Measurements from ENCODE around the gene KCTD18. TPM values are rescaled to one million over a fixed set of nuclear protein-coding genes. Genes with fewer than 3 reads are reported as not detected.

KCTD18 gene
- total RNA-seq, 1 donor = 33.7 TPM

- no peaks in the 10 kb centered on the region for H4K20me1 ChIP-seq (ENCODE audit: insufficient read depth, low read length)
- no peak for TF ChIP-seq CTCF (IDR thresholded peaks at IDR 0.05; ENCODE audit: extremely low read depth, low read depth, low read length)
- H3K4me1 ChIP-seq (ENCODE audit: insufficient read depth, low read length) = peaks cover 12% of the 10 kb centered on the region
- peaks cover 9% of the 10 kb centered on the region for H3K27me3 ChIP-seq (ENCODE audit: insufficient read depth, low read length)
- H3K4me3 ChIP-seq (ENCODE audit: insufficient read depth, low read length) = peak overlapping the region; percentile 97
- H3K9me3 ChIP-seq (ENCODE audit: low read depth, low read length) = no peaks in the 10 kb centered on the region
- no peak overlapping the region for H3K27ac ChIP-seq (ENCODE audit: low read depth, low read length)
- peak overlapping the region; percentile 99 for H3K4me2 ChIP-seq (ENCODE audit: insufficient read depth, low read length)
- H3K79me2 ChIP-seq (ENCODE audit: insufficient read depth, low read length) = peaks cover 39% of the 10 kb centered on the region
- DNase-seq (ENCODE audit: insufficient read length, low spot score, missing footprints) = no peak
- H2AFZ ChIP-seq (ENCODE audit: low read length) = peak overlapping the region; percentile 95
- H3K36me3 ChIP-seq (ENCODE audit: insufficient read depth, low read length) = no peaks in the 10 kb centered on the region
Observed at GRCh38 chr2:200525066-200525465, 15.2 kb upstream of the KCTD18 start.

GRCh38 chr2:200523604-200524003 is 13.7 kb upstream of the KCTD18 start:
- no peak overlapping the region for H3K4me3 ChIP-seq (ENCODE audit: insufficient read depth, low read length)
- no peaks in the 10 kb centered on the region for H4K20me1 ChIP-seq (ENCODE audit: insufficient read depth, low read length)
- H3K27me3 ChIP-seq (ENCODE audit: insufficient read depth, low read length) = peaks cover 9% of the 10 kb centered on the region
- H3K4me1 ChIP-seq (ENCODE audit: insufficient read depth, low read length) = peaks cover 12% of the 10 kb centered on the region
- H3K79me2 ChIP-seq (ENCODE audit: insufficient read depth, low read length) = peaks cover 24% of the 10 kb centered on the region
- no peak overlapping the region for H2AFZ ChIP-seq (ENCODE audit: low read length)
- H3K4me2 ChIP-seq (ENCODE audit: insufficient read depth, low read length) = no peak overlapping the region
- no peak for DNase-seq (ENCODE audit: insufficient read length, low spot score, missing footprints)
- H3K27ac ChIP-seq (ENCODE audit: low read depth, low read length) = no peak overlapping the region
- H3K36me3 ChIP-seq (ENCODE audit: insufficient read depth, low read length) = no peaks in the 10 kb centered on the region
- no peak for TF ChIP-seq CTCF (IDR thresholded peaks at IDR 0.05; ENCODE audit: extremely low read depth, low read depth, low read length)
- no peaks in the 10 kb centered on the region for H3K9me3 ChIP-seq (ENCODE audit: low read depth, low read length)

- H2AFZ ChIP-seq (ENCODE audit: low read length) = no peak overlapping the region
- no peak overlapping the region for H3K4me3 ChIP-seq (ENCODE audit: insufficient read depth, low read length)
- H3K27me3 ChIP-seq (ENCODE audit: insufficient read depth, low read length) = peaks cover 9% of the 10 kb centered on the region
- H3K4me2 ChIP-seq (ENCODE audit: insufficient read depth, low read length) = no peak overlapping the region
- H4K20me1 ChIP-seq (ENCODE audit: insufficient read depth, low read length) = no peaks in the 10 kb centered on the region
- no peak for DNase-seq (ENCODE audit: insufficient read length, low spot score, missing footprints)
- H3K79me2 ChIP-seq (ENCODE audit: insufficient read depth, low read length) = peaks cover 20% of the 10 kb centered on the region
- TF ChIP-seq CTCF (IDR thresholded peaks at IDR 0.05; ENCODE audit: extremely low read depth, low read depth, low read length) = no peak
- H3K36me3 ChIP-seq (ENCODE audit: insufficient read depth, low read length) = no peaks in the 10 kb centered on the region
- no peak overlapping the region for H3K27ac ChIP-seq (ENCODE audit: low read depth, low read length)
- H3K4me1 ChIP-seq (ENCODE audit: insufficient read depth, low read length) = peaks cover 12% of the 10 kb centered on the region
- H3K9me3 ChIP-seq (ENCODE audit: low read depth, low read length) = no peaks in the 10 kb centered on the region
Observed at GRCh38 chr2:200523158-200523557, 13.3 kb upstream of the KCTD18 start.

GRCh38 chr2:200515155-200515554 is 5.3 kb upstream of the KCTD18 start:
- H3K27ac ChIP-seq (ENCODE audit: low read depth, low read length) = no peak overlapping the region
- H3K9me3 ChIP-seq (ENCODE audit: low read depth, low read length) = peaks cover 1% of the 10 kb centered on the region
- no peaks in the 10 kb centered on the region for H3K36me3 ChIP-seq (ENCODE audit: insufficient read depth, low read length)
- no peak for DNase-seq (ENCODE audit: insufficient read length, low spot score, missing footprints)
- no peak for TF ChIP-seq CTCF (IDR thresholded peaks at IDR 0.05; ENCODE audit: extremely low read depth, low read depth, low read length)
- H3K4me1 ChIP-seq (ENCODE audit: insufficient read depth, low read length) = peaks cover 4% of the 10 kb centered on the region
- H4K20me1 ChIP-seq (ENCODE audit: insufficient read depth, low read length) = no peaks in the 10 kb centered on the region
- H3K4me2 ChIP-seq (ENCODE audit: insufficient read depth, low read length) = no peak overlapping the region
- no peak overlapping the region for H3K4me3 ChIP-seq (ENCODE audit: insufficient read depth, low read length)
- peaks cover 33% of the 10 kb centered on the region for H3K27me3 ChIP-seq (ENCODE audit: insufficient read depth, low read length)
- H2AFZ ChIP-seq (ENCODE audit: low read length) = no peak overlapping the region
- peaks cover 3% of the 10 kb centered on the region for H3K79me2 ChIP-seq (ENCODE audit: insufficient read depth, low read length)
